ENCODE results near the gene ENDOV. TPM values are rescaled to one million over a fixed set of nuclear protein-coding genes. Genes with fewer than 3 reads are reported as not detected.

ENDOV gene
- total RNA-seq, 1 donor from 2014 or later: 39.1 TPM

- Mint-ChIP-seq H3K9me3 (ENCODE audit: unreplicated experiment) (no peaks in the 10 kb centered on the region), H3K27ac (ENCODE audit: unreplicated experiment) (no peak overlapping the region), H3K4me1 (ENCODE audit: unreplicated experiment) (no peaks in the 10 kb centered on the region), H3K4me3 (ENCODE audit: unreplicated experiment) (no peak overlapping the region), H3K36me3 (ENCODE audit: unreplicated experiment) (no peaks in the 10 kb centered on the region), H3K27me3 (ENCODE audit: unreplicated experiment) (peaks cover 11% of the 10 kb centered on the region)
- DNase-seq (ENCODE audit: extremely low spot score, unreplicated experiment): peak; percentile 90
- peak; percentile 18 for TF ChIP-seq CTCF (IDR thresholded peaks at IDR 0.05)
These were observed 26.2 kb downstream of the ENDOV start for GRCh38 chr17:80441133-80441578.

DNA sequence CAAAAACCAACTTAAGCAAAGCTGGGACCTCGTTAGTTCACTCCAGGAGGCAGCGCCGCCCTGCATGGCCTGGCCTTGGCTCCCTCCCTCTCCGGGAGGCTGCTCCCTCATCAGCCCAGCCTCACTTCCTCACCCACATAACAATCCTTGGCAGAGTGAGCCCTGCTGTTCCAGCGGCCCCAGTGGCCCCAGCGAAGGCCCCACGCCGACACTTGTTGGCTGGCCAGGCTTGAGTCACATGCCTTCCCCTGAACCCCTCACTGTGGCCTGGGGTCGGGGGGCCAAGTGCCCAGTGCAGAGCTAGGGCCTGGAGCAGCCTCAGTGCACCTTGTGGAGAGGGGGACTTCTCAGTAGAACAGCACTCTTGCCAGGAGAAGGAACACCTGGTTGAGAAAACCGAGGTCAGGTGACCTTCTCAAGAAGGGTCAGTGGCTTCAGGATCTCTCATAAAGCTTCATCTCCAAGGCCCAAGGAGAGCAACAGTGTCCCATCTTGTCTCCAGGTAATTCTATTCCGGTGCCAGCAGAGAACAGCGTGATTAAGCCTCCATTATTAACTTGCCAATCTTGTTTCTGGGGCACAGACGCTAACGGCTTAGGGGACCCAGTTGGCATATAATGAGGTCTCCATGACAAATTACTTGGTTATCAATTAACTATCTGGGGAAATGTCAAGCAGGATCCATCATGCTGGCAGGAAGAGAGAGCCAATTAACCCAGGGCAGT is 26.8 kb downstream of the ENDOV start:
- Mint-ChIP-seq H3K9me3 (ENCODE audit: unreplicated experiment) (no peaks in the 10 kb centered on the region), H3K4me3 (ENCODE audit: unreplicated experiment) (no peak overlapping the region)
- TF ChIP-seq CTCF (IDR thresholded peaks at IDR 0.05): no peak

DNA sequence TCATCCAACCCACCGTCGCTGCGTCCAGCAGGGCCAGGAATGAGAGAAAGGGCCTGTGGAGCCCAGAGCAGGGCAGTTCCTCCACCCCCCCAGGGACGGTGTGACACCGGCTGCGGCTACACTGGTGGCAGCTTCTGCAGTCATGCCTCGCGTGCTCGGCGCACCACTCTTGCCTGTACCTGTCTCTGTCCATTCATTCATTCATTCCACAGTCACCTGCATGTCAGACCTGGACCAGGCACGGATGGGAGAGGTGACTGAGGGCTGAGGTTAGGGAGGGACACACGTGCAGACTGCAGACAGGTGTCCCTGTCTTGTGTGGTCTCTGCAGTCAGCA is 27.3 kb downstream of the ENDOV start:
- Mint-ChIP-seq H3K9me3 (ENCODE audit: unreplicated experiment) (no peaks in the 10 kb centered on the region), H3K27me3 (ENCODE audit: unreplicated experiment) (peaks cover 11% of the 10 kb centered on the region), H3K4me1 (ENCODE audit: unreplicated experiment) (no peaks in the 10 kb centered on the region), H3K36me3 (ENCODE audit: unreplicated experiment) (no peaks in the 10 kb centered on the region), H3K4me3 (ENCODE audit: unreplicated experiment) (no peak overlapping the region), H3K27ac (ENCODE audit: unreplicated experiment) (no peak overlapping the region)
- TF ChIP-seq CTCF (IDR thresholded peaks at IDR 0.05): no peak
- no peak for DNase-seq (ENCODE audit: extremely low spot score, unreplicated experiment)

More for the DNA sequence above, 26.8 kb downstream of the ENDOV start:
- no peaks in the 10 kb centered on the region for H3K4me1 Mint-ChIP-seq (ENCODE audit: unreplicated experiment)
- DNase-seq (ENCODE audit: extremely low spot score, unreplicated experiment): no peak
- no peaks in the 10 kb centered on the region for H3K36me3 Mint-ChIP-seq (ENCODE audit: unreplicated experiment)
- no peak overlapping the region for H3K27ac Mint-ChIP-seq (ENCODE audit: unreplicated experiment)
- peaks cover 11% of the 10 kb centered on the region for H3K27me3 Mint-ChIP-seq (ENCODE audit: unreplicated experiment)

GRCh38 chr17:80442764-80443163 is 27.8 kb downstream of the ENDOV start:
- Mint-ChIP-seq H3K27me3 (ENCODE audit: unreplicated experiment) (peaks cover 11% of the 10 kb centered on the region), H3K27ac (ENCODE audit: unreplicated experiment) (no peak overlapping the region), H3K4me1 (ENCODE audit: unreplicated experiment) (no peaks in the 10 kb centered on the region), H3K36me3 (ENCODE audit: unreplicated experiment) (no peaks in the 10 kb centered on the region), H3K9me3 (ENCODE audit: unreplicated experiment) (no peaks in the 10 kb centered on the region), H3K4me3 (ENCODE audit: unreplicated experiment) (no peak overlapping the region)
- DNase-seq (ENCODE audit: extremely low spot score, unreplicated experiment): no peak
- TF ChIP-seq CTCF (IDR thresholded peaks at IDR 0.05): no peak

GRCh38 chr17:80443498-80443897 is 28.5 kb downstream of the ENDOV start:
- Mint-ChIP-seq H3K36me3 (ENCODE audit: unreplicated experiment) (no peaks in the 10 kb centered on the region), H3K27me3 (ENCODE audit: unreplicated experiment) (peaks cover 11% of the 10 kb centered on the region), H3K4me3 (ENCODE audit: unreplicated experiment) (no peak overlapping the region), H3K27ac (ENCODE audit: unreplicated experiment) (no peak overlapping the region), H3K4me1 (ENCODE audit: unreplicated experiment) (no peaks in the 10 kb centered on the region), H3K9me3 (ENCODE audit: unreplicated experiment) (no peaks in the 10 kb centered on the region)
- TF ChIP-seq CTCF (IDR thresholded peaks at IDR 0.05): no peak
- DNase-seq (ENCODE audit: extremely low spot score, unreplicated experiment): no peak

Measured in osteocyte (in vitro differentiated cells).